GM12878 (cell line): ENCODE measurements around the gene PHEX. TPM values are rescaled to one million over a fixed set of nuclear protein-coding genes. Genes with fewer than 3 reads are reported as not detected.

ENCODE experiments used
- ATAC-seq: fragments of 200-7000 bp; cut with Tn5 transposase; 3 replicates; pipeline ENCODE4 v1.9.1; 2020; ENCODE audit warnings: mild to moderate bottlenecking, moderate library complexity
- BruUV-seq: library from RNA; stranded (reverse); fragments of 400-500 nt; replicated peaks from 2 replicates; lab custom pipeline; 2021; lab: Mats Ljungman, UMichigan
- CTCF ChIA-PET: fragments of 300-600 bp; sonication (Branson Sonifier 250); formaldehyde crosslinking; extraction: SDS; loops from one replicate; lab custom pipeline; 2021; ENCODE audit warnings: inconsistent platforms; lab: Yijun Ruan, JAX
- POLR2A ChIA-PET: fragments of 350-600 bp; formaldehyde crosslinking; extraction: SDS; loops from one replicate; lab custom pipeline; 2021; ENCODE audit warnings: inconsistent platforms; lab: Charles Lee
- RAD21 ChIA-PET: fragments of 300-600 bp; sonication (Branson Sonifier 250); formaldehyde crosslinking; loops from one replicate; lab custom pipeline; 2023; ENCODE audit warnings: antibody characterized with exemption; ENCODE audit not compliant: unreplicated experiment; lab: Charles Lee
- SMC1A ChIA-PET: fragments of 300-600 bp; sonication (Branson Sonifier 250); formaldehyde crosslinking; loops from one replicate; lab custom pipeline; 2023; ENCODE audit not compliant: unreplicated experiment, uncharacterized antibody; lab: Charles Lee
- DNase-seq: peaks from one replicate; pipeline ENCODE4 v3.0.0-alpha.2; 2011; ENCODE audit warnings: low read depth, low spot score
- FAIRE-seq: peaks from 3 replicates; lab custom pipeline; 2011; peaks lifted over from hg19 to GRCh38; lab: Jason Lieb, UNC
- H2AFZ ChIP-seq: 2 replicates; pipeline ENCODE4 v1.6.0; 2011; ENCODE audit warnings: low read depth, low read length, control low read depth; ENCODE audit not compliant: control insufficient read depth
- H3K27ac ChIP-seq: 2 replicates; pipeline ENCODE4 v1.5.1; 2011; ENCODE audit warnings: control low read depth; ENCODE audit not compliant: control insufficient read depth, insufficient read depth
- H3K27me3 ChIP-seq, 2 experiments: replicated peaks in 1 of 2; 2 replicates each; pipeline versions ENCODE4 v1.6.0 to v1.6.1; 2011; ENCODE audit warnings: low read length in 1 of 2; ENCODE audit not compliant: control insufficient read depth in 2 of 2, insufficient read depth in 2 of 2
- H3K36me3 ChIP-seq, 2 experiments: 2 replicates each; pipeline ENCODE4 v1.5.1; 2011; ENCODE audit warnings: low read length in 1 of 2; ENCODE audit not compliant: control insufficient read depth in 2 of 2, insufficient read depth in 2 of 2
- H3K4me1 ChIP-seq: 2 replicates; pipeline ENCODE4 v1.6.1; 2011; ENCODE audit warnings: mild to moderate bottlenecking, low read length, moderate library complexity, mixed read lengths; ENCODE audit not compliant: control insufficient read depth, insufficient read depth
- H3K4me2 ChIP-seq: 2 replicates; pipeline ENCODE4 v1.6.0; 2011; ENCODE audit warnings: control low read depth; ENCODE audit not compliant: control insufficient read depth, insufficient read depth
- H3K4me3 ChIP-seq: fragments of 200-600 bp; sonication (generic); 2 replicates; pipeline ENCODE4 v1.5.1; 2016
- H3K79me2 ChIP-seq: 2 replicates; pipeline ENCODE4 v1.6.0; 2011; ENCODE audit warnings: low read length; ENCODE audit not compliant: control insufficient read depth, insufficient read depth
- H3K9ac ChIP-seq: 2 replicates; pipeline ENCODE4 v1.8.0; 2011; ENCODE audit warnings: low read length, control low read depth, mixed read lengths; ENCODE audit not compliant: control insufficient read depth, insufficient read depth
- H3K9me3 ChIP-seq: replicated peaks from 3 replicates; pipeline ENCODE4 v1.5.1; 2011; ENCODE audit warnings: mild to moderate bottlenecking, low read length; ENCODE audit not compliant: control insufficient read depth, insufficient read depth
- H4K20me1 ChIP-seq: 2 replicates; pipeline ENCODE4 v1.6.0; 2011; ENCODE audit not compliant: control insufficient read depth, insufficient read depth
- CHD1 ChIP-seq: IDR thresholded peaks from 2 replicates; pipeline ENCODE4 v1.6.1; 2012; ENCODE audit warnings: low read depth, low read length, improper control_type of control experiment
- ETV6 ChIP-seq, 2 experiments: fragments of 450-650 bp in 1 of 2; IDR thresholded peaks in 1 of 2; conservative IDR thresholded peaks in 1 of 2; 2 replicates each; pipeline ENCODE4 v1.6.1; 2014; ENCODE audit warnings: antibody characterized with exemption in 1 of 2, borderline replicate concordance in 1 of 2, low read depth in 1 of 2, mild to moderate bottlenecking in 1 of 2, moderate library complexity in 1 of 2
- IRF3 ChIP-seq: fragments of 450-650 bp; IDR thresholded peaks from 2 replicates; pipeline ENCODE4 v1.6.1; 2014; ENCODE audit warnings: mild to moderate bottlenecking
- IRF4 ChIP-seq: IDR thresholded peaks from 2 replicates; pipeline ENCODE4 v1.6.1; 2011; ENCODE audit warnings: low read depth, low read length
- KLF5 ChIP-seq: fragments of 450-650 bp; IDR thresholded peaks from 2 replicates; pipeline ENCODE4 v1.6.1; 2014; ENCODE audit warnings: mild to moderate bottlenecking; ENCODE audit not compliant: partially characterized antibody
- NR2C1 ChIP-seq: fragments of 450-650 bp; IDR thresholded peaks from 2 replicates; pipeline ENCODE4 v1.6.1; 2017; ENCODE audit warnings: antibody characterized with exemption, mild to moderate bottlenecking, moderate library complexity
- PRDM15 ChIP-seq: fragments of 450-650 bp; formaldehyde crosslinking; IDR thresholded peaks from 2 replicates; pipeline ENCODE4 v1.4.0; 2020; ENCODE audit warnings: mild to moderate bottlenecking, moderate library complexity
- RBBP5 ChIP-seq: fragments of 200-600 bp; sonication (generic); conservative IDR thresholded peaks from 2 replicates; pipeline ENCODE4 v1.6.1; 2016
- SIN3A ChIP-seq: IDR thresholded peaks from 2 replicates; pipeline ENCODE4 v1.6.1; 2012; ENCODE audit warnings: low read depth, low read length, improper control_type of control experiment
- WGBS: methylation state at CpG from one replicate; pipeline ENCODE4 v1.1.6; 2016; ENCODE audit warnings: low lambda C conversion rate; ENCODE audit not compliant: insufficient replicate concordance, insufficient coverage; ENCODE audit errors: missing lambda C conversion rate; 5-methylcytosine and 5-hydroxymethylcytosine counted together
- in situ Hi-C: fragments of 300-500 bp; cut with MboI; formaldehyde crosslinking; loops from 9 replicates; pipeline ENCODE4 v1.14.3; 2018; ENCODE audit warnings: mixed read lengths
- intact Hi-C: fragments of 100-400 bp; cut with micrococcal nuclease; formaldehyde crosslinking; loops from one replicate; pipeline ENCODE4 v1.14.2; 2022; ENCODE audit not compliant: unreplicated experiment
- polyA plus RNA-seq, 11 experiments: library from polyadenylated mRNA; depleted of rRNA in 4 of 11; unstranded in 6 of 11; stranded (reverse) in 5 of 11; fragments of >200 nt; fragmentation: Nextera tagmentation in 4 of 11; fragmentation: Illumina TruSeq in 1 of 11; extraction: Ambion mirVana in 4 of 11; extraction: Trizol in 1 of 11; gene quantifications; 1 replicate in 1 of 11; 2 replicates in 10 of 11; pipeline versions ENCODE4 v1.2.1 to v1.2.3, GENCODE V29; 2011 to 2016; ENCODE audit warnings: inconsistent platforms in 2 of 11, missing spikeins in 2 of 11, low read depth in 1 of 11
- total RNA-seq, 4 experiments: library from RNA; depleted of rRNA in 3 of 4; stranded (reverse); fragments of >200 nt in 3 of 4; fragmentation: Illumina TruSeq in 1 of 4; extraction: Trizol in 1 of 4; gene quantifications; 2 replicates each; pipeline versions ENCODE4 v1.2.1 to v1.2.3, GENCODE V29; 2013 to 2021
- TF ChIP-seq, protein P1 (sequence below): IDR thresholded peaks from 2 replicates; pipeline ENCODE4 v1.6.1; 2012; ENCODE audit warnings: improper control_type of control experiment, low read depth, low read length; ENCODE audit not compliant: insufficient replicate concordance
- TF ChIP-seq, protein P2 (sequence below): fragments of 450-650 bp; IDR thresholded peaks from 2 replicates; pipeline ENCODE4 v1.6.1; 2016; ENCODE audit warnings: mild to moderate bottlenecking

PHEX gene
- total and polyA plus RNA-seq, 10 of the 15 experiments (the other 5 are each of a cell fraction or from before 2014, with no cell fraction given) = 0.12 to 97.2 (median 0.55) TPM

GRCh38 chrX:22155126-22155525 is 123.0 kb downstream of the PHEX start:
- Histone ChIP-seq H3K4me3 (no peak overlapping the region), H3K27ac (no peak overlapping the region), H3K4me1 (no peaks in the 10 kb centered on the region), H3K9me3 (no peaks in the 10 kb centered on the region), H2AFZ (no peak overlapping the region), H3K9ac (no peak overlapping the region), H3K79me2 (no peaks in the 10 kb centered on the region), H3K4me2 (no peak overlapping the region), H3K36me3 (no peaks in the 10 kb centered on the region), H4K20me1 (no peaks in the 10 kb centered on the region), H3K27me3 (no peaks in the 10 kb centered on the region)
- intact Hi-C loops = no loop called here
- no peak for ATAC-seq
- ChIA-PET SMC1A (interaction anchor here (0.6 to 1.6 kb wide), 7 partner anchors 10 to 288 kb away, joined by 3 to 7 read pairs (median 3); no protein-coding TSS in a partner anchor), RAD21 (interaction anchor here (1.6 kb wide), 1 partner anchor 170 kb away, joined by 6 read pairs; no protein-coding TSS in a partner anchor), POLR2A (no interaction called here), CTCF (interaction anchor here (1.2 to 1.8 kb wide), 3 partner anchors 12 to 170 kb away, joined by 3 to 8 read pairs (median 4); no protein-coding TSS in a partner anchor)
- FAIRE-seq = no peak
- no TSS peak for BruUV-seq
- in situ Hi-C loops = no loop called here
- WGBS = 18% methylated on average over 6 of the region's 6 CpGs
- DNase-seq = no peak
- TF ChIP-seq, protein P1, sequence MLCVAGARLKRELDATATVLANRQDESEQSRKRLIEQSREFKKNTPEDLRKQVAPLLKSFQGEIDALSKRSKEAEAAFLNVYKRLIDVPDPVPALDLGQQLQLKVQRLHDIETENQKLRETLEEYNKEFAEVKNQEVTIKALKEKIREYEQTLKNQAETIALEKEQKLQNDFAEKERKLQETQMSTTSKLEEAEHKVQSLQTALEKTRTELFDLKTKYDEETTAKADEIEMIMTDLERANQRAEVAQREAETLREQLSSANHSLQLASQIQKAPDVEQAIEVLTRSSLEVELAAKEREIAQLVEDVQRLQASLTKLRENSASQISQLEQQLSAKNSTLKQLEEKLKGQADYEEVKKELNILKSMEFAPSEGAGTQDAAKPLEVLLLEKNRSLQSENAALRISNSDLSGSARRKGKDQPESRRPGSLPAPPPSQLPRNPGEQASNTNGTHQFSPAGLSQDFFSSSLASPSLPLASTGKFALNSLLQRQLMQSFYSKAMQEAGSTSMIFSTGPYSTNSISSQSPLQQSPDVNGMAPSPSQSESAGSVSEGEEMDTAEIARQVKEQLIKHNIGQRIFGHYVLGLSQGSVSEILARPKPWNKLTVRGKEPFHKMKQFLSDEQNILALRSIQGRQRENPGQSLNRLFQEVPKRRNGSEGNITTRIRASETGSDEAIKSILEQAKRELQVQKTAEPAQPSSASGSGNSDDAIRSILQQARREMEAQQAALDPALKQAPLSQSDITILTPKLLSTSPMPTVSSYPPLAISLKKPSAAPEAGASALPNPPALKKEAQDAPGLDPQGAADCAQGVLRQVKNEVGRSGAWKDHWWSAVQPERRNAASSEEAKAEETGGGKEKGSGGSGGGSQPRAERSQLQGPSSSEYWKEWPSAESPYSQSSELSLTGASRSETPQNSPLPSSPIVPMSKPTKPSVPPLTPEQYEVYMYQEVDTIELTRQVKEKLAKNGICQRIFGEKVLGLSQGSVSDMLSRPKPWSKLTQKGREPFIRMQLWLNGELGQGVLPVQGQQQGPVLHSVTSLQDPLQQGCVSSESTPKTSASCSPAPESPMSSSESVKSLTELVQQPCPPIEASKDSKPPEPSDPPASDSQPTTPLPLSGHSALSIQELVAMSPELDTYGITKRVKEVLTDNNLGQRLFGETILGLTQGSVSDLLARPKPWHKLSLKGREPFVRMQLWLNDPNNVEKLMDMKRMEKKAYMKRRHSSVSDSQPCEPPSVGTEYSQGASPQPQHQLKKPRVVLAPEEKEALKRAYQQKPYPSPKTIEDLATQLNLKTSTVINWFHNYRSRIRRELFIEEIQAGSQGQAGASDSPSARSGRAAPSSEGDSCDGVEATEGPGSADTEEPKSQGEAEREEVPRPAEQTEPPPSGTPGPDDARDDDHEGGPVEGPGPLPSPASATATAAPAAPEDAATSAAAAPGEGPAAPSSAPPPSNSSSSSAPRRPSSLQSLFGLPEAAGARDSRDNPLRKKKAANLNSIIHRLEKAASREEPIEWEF = no peak
- TF ChIP-seq SIN3A (no peak), IRF4 (no peak), PRDM15 (CRISPR knock-in tag) (no peak), NR2C1 (no peak), KLF5 (no peak), RBBP5 (no peak), IRF3 (no peak), CHD1 (no peak), ETV6 (conservative IDR thresholded peaks at IDR 0.05 in 1 of 2, IDR thresholded peaks at IDR 0.05 in 1 of 2; ENCODE audit: borderline replicate concordance in 1 of 2, low read depth in 1 of 2) (no peak)
- TF ChIP-seq, protein P2, sequence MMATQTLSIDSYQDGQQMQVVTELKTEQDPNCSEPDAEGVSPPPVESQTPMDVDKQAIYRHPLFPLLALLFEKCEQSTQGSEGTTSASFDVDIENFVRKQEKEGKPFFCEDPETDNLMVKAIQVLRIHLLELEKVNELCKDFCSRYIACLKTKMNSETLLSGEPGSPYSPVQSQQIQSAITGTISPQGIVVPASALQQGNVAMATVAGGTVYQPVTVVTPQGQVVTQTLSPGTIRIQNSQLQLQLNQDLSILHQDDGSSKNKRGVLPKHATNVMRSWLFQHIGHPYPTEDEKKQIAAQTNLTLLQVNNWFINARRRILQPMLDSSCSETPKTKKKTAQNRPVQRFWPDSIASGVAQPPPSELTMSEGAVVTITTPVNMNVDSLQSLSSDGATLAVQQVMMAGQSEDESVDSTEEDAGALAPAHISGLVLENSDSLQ = no peak
